GM21576 (cell line): ENCODE results near the gene GTPBP6.
"Not testable (repeated sequence)": the region's sequence is repeated elsewhere in the genome, so short reads cannot be mapped to it uniquely, and the experiment has no call there.

Experiments
- ATAC-seq: cut with Tn5 transposase; IDR thresholded peaks from one replicate; pipeline ENCODE4 v1.9.1; 2021; ENCODE audit warnings: mild to moderate bottlenecking, moderate library complexity; ENCODE audit not compliant: unreplicated experiment

Gene GTPBP6

GRCh38 chrX:351736-352135 lies 33.1 kb upstream of the GTPBP6 start:
- ATAC-seq, result no peak

DNA sequence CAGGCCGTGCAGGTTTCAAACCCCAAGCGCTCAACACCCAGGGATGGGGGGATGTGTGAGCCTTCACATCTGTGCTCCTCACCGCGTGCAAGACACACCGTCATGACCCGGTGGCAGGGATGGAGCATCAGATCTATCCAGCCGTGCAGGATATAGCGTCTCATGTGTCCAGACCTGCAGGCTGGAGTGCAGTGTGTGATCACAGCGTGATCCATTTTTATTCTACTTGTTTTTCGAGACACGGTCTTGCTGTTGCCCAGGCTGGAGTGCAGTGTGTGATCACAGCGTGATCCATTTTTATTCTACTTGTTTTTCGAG lies 32.7 kb upstream of the GTPBP6 start:
- not testable (repeated sequence) for ATAC-seq

DNA sequence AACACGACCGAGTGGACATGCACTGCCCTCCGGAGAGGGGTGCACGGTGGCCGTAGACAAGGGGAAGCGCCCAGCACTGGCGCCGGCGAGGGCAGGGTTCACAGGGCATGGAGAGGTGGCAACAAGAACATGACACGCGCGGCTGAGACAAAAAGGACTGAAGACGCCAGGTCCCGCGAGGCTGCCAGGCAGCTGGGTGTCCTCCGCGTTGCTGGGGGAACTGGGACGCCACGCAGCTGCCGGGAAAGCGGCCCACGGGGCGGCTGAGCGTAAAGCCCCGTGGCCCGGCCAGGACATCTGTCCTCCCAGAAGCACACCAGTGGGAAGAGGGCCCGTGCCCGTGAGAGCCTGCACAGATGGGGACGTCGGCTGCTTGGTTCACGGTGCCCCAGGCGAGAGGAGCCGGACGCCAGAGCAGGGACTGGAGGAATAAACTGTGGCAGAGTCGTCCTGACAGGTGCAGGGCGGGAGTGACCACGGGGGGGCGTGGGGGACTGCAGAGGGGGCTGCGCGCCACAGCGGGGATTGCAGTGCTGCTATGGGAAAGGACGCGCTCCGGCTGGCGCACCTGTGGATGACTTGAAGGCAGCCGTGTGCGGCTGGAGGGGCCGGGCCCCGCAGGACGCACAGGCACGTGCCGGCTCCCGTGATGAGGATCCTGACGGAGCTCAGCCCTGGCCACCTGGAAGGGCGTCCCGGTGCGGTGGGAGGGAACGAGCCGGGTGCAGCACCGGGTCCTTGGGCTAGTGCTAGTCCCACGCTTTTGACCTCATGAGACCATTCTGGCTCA lies 32.1 kb upstream of the GTPBP6 start:
- no peak for ATAC-seq

DNA sequence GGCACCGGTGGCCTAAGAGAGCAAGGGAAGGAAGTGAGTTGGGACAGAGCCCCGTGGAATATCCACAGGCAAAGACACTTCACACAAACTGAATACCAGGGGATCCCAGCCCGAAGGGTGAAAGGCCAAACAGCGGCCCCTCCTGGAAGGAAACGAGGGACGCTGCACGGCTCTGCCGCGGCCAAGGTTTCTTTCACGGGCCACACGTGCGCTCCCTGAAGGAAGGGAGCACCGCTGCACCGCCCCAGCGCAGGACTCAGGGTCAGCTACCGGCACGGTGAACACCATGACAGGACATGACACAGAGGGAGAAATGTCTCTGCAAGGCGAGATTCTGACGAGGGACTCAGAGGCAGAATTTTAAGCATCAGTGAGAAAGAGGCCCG lies 31.5 kb upstream of the GTPBP6 start:
- ATAC-seq, result no peak

- no peak for ATAC-seq
These were observed 31.1 kb upstream of the GTPBP6 start for GRCh38 chrX:349702-350101.

DNA sequence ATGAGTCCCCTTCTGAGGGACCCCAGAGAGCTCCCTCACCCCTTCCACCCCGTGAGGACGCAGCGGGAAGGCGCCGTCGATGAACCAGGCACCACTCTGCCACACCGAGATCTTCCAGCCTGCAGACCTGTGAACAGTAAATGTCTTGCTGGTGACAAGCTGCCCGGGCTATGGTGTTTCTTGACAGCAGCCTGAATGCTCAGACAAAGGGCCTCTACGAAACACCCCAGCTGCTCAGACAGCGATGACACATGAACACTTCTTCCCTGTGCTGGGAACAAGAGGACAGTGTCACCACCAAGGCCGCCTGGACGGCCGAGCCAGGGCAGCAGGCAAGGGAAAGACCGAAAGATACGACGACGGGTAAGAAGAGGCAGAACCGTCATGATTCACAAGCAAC lies 30.6 kb upstream of the GTPBP6 start:
- no peak for ATAC-seq

- ATAC-seq, result no peak
These were observed 30.0 kb upstream of the GTPBP6 start for GRCh38 chrX:348461-349117.

DNA sequence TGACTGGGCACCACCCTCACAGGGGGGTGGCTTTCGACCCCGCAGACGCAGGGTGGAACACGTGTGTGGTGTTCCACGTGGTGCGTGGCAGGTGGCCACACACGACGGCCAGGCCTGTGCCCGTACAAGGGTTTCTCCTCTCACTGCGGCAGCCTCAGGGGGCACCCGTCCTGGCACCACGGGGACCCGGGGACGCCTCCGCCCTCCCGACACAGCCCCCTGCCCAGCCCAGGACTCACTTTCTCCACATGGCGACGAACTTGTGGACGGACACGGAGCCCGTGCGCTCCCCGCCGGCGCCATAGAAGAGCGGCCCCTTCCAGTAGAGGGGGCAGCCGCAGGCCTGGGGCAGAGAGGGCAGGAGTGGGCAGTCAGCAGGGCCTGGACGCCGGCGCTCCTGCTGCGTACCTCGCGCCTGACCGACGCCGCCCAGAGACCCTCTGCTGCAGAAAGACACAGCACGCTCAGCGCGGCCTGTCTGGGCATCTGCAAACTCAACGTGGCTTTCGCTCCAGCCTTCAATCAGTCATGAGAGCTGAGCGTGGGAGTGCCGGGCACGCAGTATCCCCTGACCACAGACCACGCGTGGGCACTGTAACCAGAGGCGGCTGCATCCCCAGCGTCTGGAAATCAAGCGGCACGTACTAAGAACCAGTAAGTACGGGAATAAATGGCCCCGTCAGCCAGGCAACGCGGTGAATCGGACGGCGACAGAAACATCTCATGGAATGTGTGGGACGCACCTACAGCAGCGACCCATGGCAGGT lies 28.9 kb upstream of the GTPBP6 start:
- no peak for ATAC-seq

DNA sequence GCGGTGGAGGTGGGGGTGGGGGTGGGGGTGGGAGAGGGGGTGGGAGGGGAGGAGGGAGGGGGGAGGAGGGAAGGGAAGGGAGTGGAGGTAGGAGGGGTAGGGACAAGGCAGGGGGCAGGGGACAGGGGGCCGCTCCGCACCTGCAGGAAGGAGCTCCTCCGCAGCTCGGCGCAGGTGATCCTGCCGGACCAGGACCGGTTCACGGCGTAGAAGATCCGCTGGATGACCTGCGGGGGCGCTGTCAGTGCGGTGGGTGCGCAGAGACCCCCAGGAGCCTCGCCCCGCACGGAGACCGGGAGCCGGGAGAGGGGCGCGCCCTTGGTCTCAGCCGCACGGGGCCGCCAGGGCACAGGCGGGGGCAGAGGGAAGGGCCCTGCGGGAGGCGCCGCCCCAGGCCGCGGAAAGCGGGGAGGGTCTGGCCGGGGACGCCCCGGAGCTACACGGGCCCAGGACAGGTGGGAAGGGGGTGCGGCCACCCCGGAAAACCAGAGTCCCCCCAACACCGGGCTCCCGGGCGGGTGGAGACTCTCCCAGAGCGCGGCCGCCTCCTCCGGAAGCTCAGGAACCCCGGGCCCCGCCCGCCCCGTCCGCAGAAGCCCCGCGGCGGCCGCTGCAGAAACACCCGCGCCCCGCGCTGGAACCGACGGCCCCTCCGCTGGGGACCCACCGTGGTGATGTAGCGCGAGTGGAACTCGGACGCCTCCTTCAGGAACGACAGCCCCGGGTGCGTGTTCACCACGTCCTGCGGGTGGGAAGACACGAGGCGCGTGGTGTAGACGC lies 27.6 kb upstream of the GTPBP6 start:
- no peak for ATAC-seq

- ATAC-seq, result no peak
These were observed 26.7 kb upstream of the GTPBP6 start for GRCh38 chrX:345020-345925.

GRCh38 chrX:344371-344901 lies 25.8 kb upstream of the GTPBP6 start:
- no peak for ATAC-seq

DNA sequence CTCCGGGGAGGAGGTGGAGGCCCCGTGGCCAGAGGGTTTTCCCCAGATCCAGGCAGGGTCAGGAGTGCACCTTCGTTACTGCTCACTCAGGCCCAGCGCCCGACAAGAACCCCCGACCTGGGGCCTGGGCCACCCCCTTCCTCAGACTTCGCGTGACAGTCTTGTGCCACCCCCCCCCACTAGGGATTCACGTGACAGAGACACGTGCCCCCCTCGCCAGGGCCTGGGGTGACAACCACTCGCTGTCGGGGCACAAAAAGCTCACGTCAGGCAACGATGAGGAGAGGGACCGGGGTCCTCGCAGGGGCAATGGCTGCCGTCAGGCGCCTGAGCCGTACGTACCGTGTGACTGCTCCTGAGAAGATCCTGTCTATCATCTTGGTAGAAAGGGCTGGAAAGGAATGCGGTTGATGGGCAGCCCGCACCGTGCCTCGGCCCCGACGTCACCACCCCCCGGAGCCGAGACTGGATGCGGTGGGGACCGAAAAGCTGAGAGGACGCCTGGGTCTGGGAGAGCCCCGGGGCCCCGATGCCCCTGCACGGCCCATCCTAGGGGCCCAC lies 23.0 kb upstream of the GTPBP6 start:
- no peak for ATAC-seq

GRCh38 chrX:340641-341423 lies 22.2 kb upstream of the GTPBP6 start:
- no peak for ATAC-seq

DNA sequence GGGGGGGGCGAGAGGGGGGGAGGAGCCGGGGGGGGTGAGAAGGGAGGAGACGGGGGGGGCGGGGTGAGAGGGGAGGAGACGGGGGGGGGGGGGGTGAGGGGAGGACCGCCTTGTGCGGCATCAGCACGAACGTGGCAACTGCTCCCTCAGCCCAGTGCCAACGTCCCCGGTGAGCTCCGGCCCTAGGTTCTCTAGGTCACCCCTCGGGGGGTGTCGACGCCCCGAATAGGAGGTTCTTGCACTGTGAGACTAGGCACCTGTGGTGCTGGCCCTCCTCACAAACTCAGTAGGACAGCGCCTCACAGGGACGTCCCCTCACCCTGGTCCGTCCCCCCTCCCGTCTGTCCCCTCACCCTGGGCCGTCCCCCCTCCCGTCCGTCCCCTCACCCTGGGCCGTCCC lies 21.5 kb upstream of the GTPBP6 start:
- ATAC-seq, result no peak

- ATAC-seq, result no peak
These were observed 20.3 kb upstream of the GTPBP6 start for GRCh38 chrX:338836-339400.

GRCh38 chrX:338281-338835 lies 19.8 kb upstream of the GTPBP6 start:
- no peak for ATAC-seq

- no peak for ATAC-seq
These were observed 18.8 kb upstream of the GTPBP6 start for GRCh38 chrX:337331-337831.

GRCh38 chrX:336227-336626 lies 17.6 kb upstream of the GTPBP6 start:
- ATAC-seq, result no peak
